HG03159 (cell line): ENCODE measurements around the gene OR4A5.
"Not testable (repeated sequence)": the region's sequence is repeated elsewhere in the genome, so short reads cannot be mapped to it uniquely, and the experiment has no call there.

Experiments used
- ATAC-seq: cut with Tn5 transposase; IDR thresholded peaks from one replicate; pipeline ENCODE4 v1.9.1; 2021; ENCODE audit warnings: mild to moderate bottlenecking, moderate library complexity; ENCODE audit not compliant: unreplicated experiment

OR4A5 gene

GRCh38 chr11:54706532-54706931 lies at the start of gene OR4A5:
Gene OR4A5 (plus strand): TSS chr11:54706832. CDS start chr11:54706885, 53 bp downstream.
- ATAC-seq: not testable (repeated sequence)

GRCh38 chr11:54720094-54720493 lies 13.5 kb downstream of the OR4A5 start:
- ATAC-seq: not testable (repeated sequence)
